RKO (cell line): ENCODE measurements around the gene OSBPL10.

Experiments used
- DNase-seq: peaks from one replicate; pipeline ENCODE4 v3.0.0-alpha.2; 2016; ENCODE audit warnings: low spot score

The OSBPL10 gene

GRCh38 chr3:31848163-31848818 is 132.8 kb downstream of the OSBPL10 start:
- no peak for DNase-seq

GRCh38 chr3:31847760-31848159 is 133.3 kb downstream of the OSBPL10 start:
- DNase-seq, result no peak

- DNase-seq, result no peak
Observed at GRCh38 chr3:31841515-31841914, 139.5 kb downstream of the OSBPL10 start.

GRCh38 chr3:31840252-31840651 is 140.8 kb downstream of the OSBPL10 start:
- DNase-seq, result no peak

- no peak for DNase-seq
Observed at GRCh38 chr3:31839144-31839917, 141.7 kb downstream of the OSBPL10 start.

- DNase-seq, result no peak
Observed at GRCh38 chr3:31836131-31837075, 144.7 kb downstream of the OSBPL10 start.

GRCh38 chr3:31833391-31834190 is 147.5 kb downstream of the OSBPL10 start:
- DNase-seq, result no peak

GRCh38 chr3:31832551-31832950 is 148.5 kb downstream of the OSBPL10 start:
- DNase-seq, result no peak

GRCh38 chr3:31831591-31831990 is 149.5 kb downstream of the OSBPL10 start:
- DNase-seq, result no peak

- DNase-seq, result no peak
Observed at GRCh38 chr3:31829826-31830426, 151.1 kb downstream of the OSBPL10 start.

GRCh38 chr3:31829010-31829409 is 152.1 kb downstream of the OSBPL10 start:
- DNase-seq, result no peak

GRCh38 chr3:31828007-31828406 is 153.1 kb downstream of the OSBPL10 start:
- no peak for DNase-seq

- no peak for DNase-seq
Observed at GRCh38 chr3:31823184-31823583, 157.9 kb downstream of the OSBPL10 start.

- DNase-seq, result no peak
Observed at GRCh38 chr3:31821118-31821517, 159.9 kb downstream of the OSBPL10 start.

GRCh38 chr3:31819441-31819840 is 161.6 kb downstream of the OSBPL10 start:
- DNase-seq, result no peak

- no peak for DNase-seq
Observed at GRCh38 chr3:31817411-31817966, 163.6 kb downstream of the OSBPL10 start.

GRCh38 chr3:31815631-31816440 is 165.2 kb downstream of the OSBPL10 start:
- DNase-seq, result no peak

- no peak for DNase-seq
Observed at GRCh38 chr3:31815006-31815405, 166.1 kb downstream of the OSBPL10 start.

GRCh38 chr3:31813686-31814085 is 167.4 kb downstream of the OSBPL10 start:
- no peak for DNase-seq

- DNase-seq, result no peak
Observed at GRCh38 chr3:31813197-31813596, 167.9 kb downstream of the OSBPL10 start.
